Liver (tissue), 9 donors: ENCODE results near the gene NUDT8. TPM values are rescaled to one million over a fixed set of nuclear protein-coding genes. Genes with fewer than 3 reads are reported as not detected.

Experiments
- DNase-seq: peaks from one replicate; pipeline ENCODE4 v3.0.0-alpha.2; 2017; ENCODE audit warnings: low spot score
- H3K27ac ChIP-seq, 2 donors: one replicate each; pipeline ENCODE4 v1.7.0; 2013; ENCODE audit warnings: inconsistent platforms in 2 of 2, low read length in 2 of 2, control low read depth in 1 of 2, low read depth in 1 of 2, mild to moderate bottlenecking in 1 of 2
- H3K27me3 ChIP-seq, 4 donors: one replicate each; pipeline versions ENCODE4 v1.6.1 to v1.7.0; 2013; ENCODE audit warnings: low read length in 3 of 4, inconsistent platforms in 1 of 4, mild to moderate bottlenecking in 1 of 4, moderate library complexity in 1 of 4; ENCODE audit not compliant: control insufficient read depth in 4 of 4, insufficient read depth in 4 of 4
- H3K36me3 ChIP-seq, 4 donors: one replicate each; pipeline versions ENCODE4 v1.6.1 to v1.7.0; 2013; ENCODE audit warnings: low read length in 3 of 4, mild to moderate bottlenecking in 3 of 4, low read depth in 1 of 4, moderate library complexity in 1 of 4; ENCODE audit not compliant: control insufficient read depth in 4 of 4, insufficient read depth in 3 of 4
- H3K4me1 ChIP-seq, 4 donors: one replicate each; pipeline versions ENCODE4 v1.6.1 to v1.7.0; 2013; ENCODE audit warnings: low read length in 3 of 4, mild to moderate bottlenecking in 3 of 4, moderate library complexity in 1 of 4; ENCODE audit not compliant: control insufficient read depth in 4 of 4, insufficient read depth in 4 of 4
- H3K4me3 ChIP-seq, 3 donors: one replicate each; pipeline versions ENCODE4 v1.6.1 to v1.7.0; 2013; ENCODE audit warnings: low read length in 3 of 3, control low read depth in 1 of 3, low read depth in 1 of 3, mild to moderate bottlenecking in 1 of 3
- H3K9ac ChIP-seq, 2 donors: one replicate each; pipeline ENCODE4 v1.7.0; 2013; ENCODE audit warnings: low read length in 2 of 2, mild to moderate bottlenecking in 2 of 2, moderate library complexity in 2 of 2, control low read depth in 1 of 2, low read depth in 1 of 2
- H3K9me3 ChIP-seq, 4 donors: one replicate each; pipeline versions ENCODE4 v1.6.1 to v1.7.0; 2013; ENCODE audit warnings: low read length in 3 of 4; ENCODE audit not compliant: control insufficient read depth in 4 of 4
- ATF3 ChIP-seq: IDR thresholded peaks from 2 replicates; pipeline ENCODE4 v1.6.1; 2016; ENCODE audit warnings: antibody characterized with exemption
- CTCF ChIP-seq: fragments of 150-350 bp; IDR thresholded peaks from 2 replicates; pipeline ENCODE4 v1.5.1; 2017; ENCODE audit warnings: improper control_type of control experiment, low read depth, low read length; ENCODE audit not compliant: missing input control
- EGR1 ChIP-seq, 2 donors: IDR thresholded peaks; 2 replicates each; pipeline ENCODE4 v1.6.1; 2016 to 2018; ENCODE audit warnings: antibody characterized with exemption in 2 of 2, low read depth in 2 of 2
- FOXA1 ChIP-seq: IDR thresholded peaks from 2 replicates; pipeline ENCODE4 v1.6.1; 2016; ENCODE audit warnings: antibody characterized with exemption
- FOXA2 ChIP-seq: IDR thresholded peaks from 2 replicates; pipeline ENCODE4 v1.6.1; 2016; ENCODE audit warnings: antibody characterized with exemption
- HNF4A ChIP-seq, 2 donors: conservative IDR thresholded peaks; 2 replicates each; pipeline ENCODE4 v1.6.1; 2016; ENCODE audit warnings: antibody characterized with exemption in 2 of 2, mild to moderate bottlenecking in 2 of 2
- HNF4G ChIP-seq: IDR thresholded peaks from 2 replicates; pipeline ENCODE4 v1.6.1; 2016; ENCODE audit warnings: antibody characterized with exemption
- JUND ChIP-seq, 2 donors: IDR thresholded peaks; 2 replicates each; pipeline ENCODE4 v1.6.1; 2016; ENCODE audit warnings: antibody characterized with exemption in 2 of 2
- MAX ChIP-seq: IDR thresholded peaks from 2 replicates; pipeline ENCODE4 v1.6.1; 2016; ENCODE audit warnings: antibody characterized with exemption
- NR2F2 ChIP-seq: IDR thresholded peaks from 2 replicates; pipeline ENCODE4 v1.6.1; 2016; ENCODE audit warnings: antibody characterized with exemption
- RAD21 ChIP-seq, 2 donors: IDR thresholded peaks; 2 replicates each; pipeline ENCODE4 v1.6.1; 2016; ENCODE audit warnings: antibody characterized with exemption in 2 of 2, mild to moderate bottlenecking in 2 of 2
- REST ChIP-seq: IDR thresholded peaks from 2 replicates; pipeline ENCODE4 v1.6.1; 2016; ENCODE audit warnings: antibody characterized with exemption, mild to moderate bottlenecking
- RXRA ChIP-seq, 2 donors: IDR thresholded peaks; 2 replicates each; pipeline ENCODE4 v1.6.1; 2017 to 2018; ENCODE audit warnings: antibody characterized with exemption in 2 of 2, mild to moderate bottlenecking in 1 of 2
- SP1 ChIP-seq: IDR thresholded peaks from 2 replicates; pipeline ENCODE4 v1.6.1; 2018; ENCODE audit warnings: antibody characterized with exemption, mild to moderate bottlenecking
- TAF1 ChIP-seq: conservative IDR thresholded peaks from 2 replicates; pipeline ENCODE4 v1.6.1; 2016; ENCODE audit warnings: antibody characterized with exemption, mild to moderate bottlenecking
- YY1 ChIP-seq: IDR thresholded peaks from 2 replicates; pipeline ENCODE4 v1.6.1; 2016; ENCODE audit warnings: antibody characterized with exemption, mild to moderate bottlenecking
- WGBS: extraction: QIAGEN DNeasy Blood & Tissue Kit; methylation state at CpG from one replicate; pipeline ENCODE4 v1.1.7; 2013; 5-methylcytosine and 5-hydroxymethylcytosine counted together
- polyA plus RNA-seq, 2 donors: library from polyadenylated mRNA; stranded (reverse) in 1 of 2; unstranded in 1 of 2; fragments of 200-250 nt in 1 of 2; fragments of >200 nt in 1 of 2; fragmentation: Nextera tagmentation in 1 of 2; extraction: Ambion mirVana in 1 of 2; gene quantifications; one replicate each; pipeline versions ENCODE4 v1.2.1 to v1.2.3, GENCODE V29; 2013 to 2015
- total RNA-seq, 2 donors: library from RNA; depleted of rRNA; stranded (reverse); fragments of >200 nt; gene quantifications; one replicate each; pipeline ENCODE4 v1.2.3, GENCODE V29; 2014
- donor health status: healthy.
- donor health status: healthy.
- donor health status: healthy.
- donor health status: healthy.
- donor health status: healthy.

Gene NUDT8
- total and polyA plus RNA-seq, 4 donors = 19.5 to 66.9 (median 24.4) TPM

- H3K9me3 ChIP-seq = no peaks in the 10 kb centered on the region
- TF ChIP-seq RAD21 (IDR thresholded peaks at IDR 0.05) (no peak), FOXA1 (no peak), EGR1 (IDR thresholded peaks at IDR 0.05; ENCODE audit: low read depth in 2 of 2) (no peak), TAF1 (no peak), FOXA2 (no peak), SP1 (no peak), RXRA (IDR thresholded peaks at IDR 0.05) (no peak), CTCF (no peak), JUND (IDR thresholded peaks at IDR 0.05) (no peak), ATF3 (no peak), YY1 (no peak), HNF4G (no peak), HNF4A (conservative IDR thresholded peaks at IDR 0.05) (no peak), NR2F2 (no peak)
- no peaks in the 10 kb centered on the region for H3K36me3 ChIP-seq
- no peak for DNase-seq
- H3K27me3 ChIP-seq = no peaks in the 10 kb centered on the region
- 90% methylated on average over 1 of the region's 1 CpG for WGBS
- H3K4me1 ChIP-seq = no peaks in the 10 kb centered on the region
- H3K9ac ChIP-seq = no peak overlapping the region
- H3K27ac ChIP-seq = no peak overlapping the region
- H3K4me3 ChIP-seq = no peak overlapping the region
Measured at GRCh38 chr11:67596753-67597300, 32.9 kb downstream of the NUDT8 start.

GRCh38 chr11:67594480-67594879, 35.3 kb downstream of the NUDT8 start:
- no peaks in the 10 kb centered on the region for H3K36me3 ChIP-seq
- no peak for DNase-seq
- H3K4me3 ChIP-seq = no peak overlapping the region
- H3K9ac ChIP-seq = no peak overlapping the region
- no peaks in the 10 kb centered on the region for H3K9me3 ChIP-seq
- no peak for TF ChIP-seq ATF3
- TF ChIP-seq REST = no peak
- no peak for TF ChIP-seq HNF4A (conservative IDR thresholded peaks at IDR 0.05)
- TF ChIP-seq NR2F2 = no peak
- TF ChIP-seq FOXA1 = no peak
- no peak for TF ChIP-seq EGR1 (IDR thresholded peaks at IDR 0.05; ENCODE audit: low read depth in 2 of 2)
- TF ChIP-seq CTCF = no peak
- TF ChIP-seq FOXA2 = no peak
- no peak for TF ChIP-seq HNF4G
- TF ChIP-seq MAX = no peak
- 73% methylated on average over 3 of the region's 3 CpGs for WGBS
- no peaks in the 10 kb centered on the region for H3K4me1 ChIP-seq
- H3K27me3 ChIP-seq = no peaks in the 10 kb centered on the region
- no peak overlapping the region for H3K27ac ChIP-seq
